ENCODE data around the gene ADCY2.
"Not testable (repeated sequence)": the region's sequence is repeated elsewhere in the genome, so short reads cannot be mapped to it uniquely, and the experiment has no call there.

ADCY2 gene

GRCh38 chr5:7396713-7397454 lies 946 bp downstream of the ADCY2 start:
- DNase-seq, result no peak

- no peak for DNase-seq
These were observed 2.0 kb downstream of the ADCY2 start for GRCh38 chr5:7397937-7398336.

GRCh38 chr5:7398596-7399280 lies 2.8 kb downstream of the ADCY2 start:
- DNase-seq, result no peak

- no peak for DNase-seq
These were observed 9.3 kb downstream of the ADCY2 start for GRCh38 chr5:7405277-7405676.

- no peak for DNase-seq
These were observed 15.1 kb downstream of the ADCY2 start for GRCh38 chr5:7410936-7411511.

GRCh38 chr5:7412409-7412808 lies 16.5 kb downstream of the ADCY2 start:
- no peak for DNase-seq

GRCh38 chr5:7415123-7415522 lies 19.2 kb downstream of the ADCY2 start:
- no peak for DNase-seq

GRCh38 chr5:7415587-7416535 lies 19.9 kb downstream of the ADCY2 start:
- DNase-seq, result no peak

- DNase-seq, result no peak
These were observed 22.3 kb downstream of the ADCY2 start for GRCh38 chr5:7418276-7418675.

GRCh38 chr5:7419367-7419766 lies 23.4 kb downstream of the ADCY2 start:
- DNase-seq, result no peak

GRCh38 chr5:7419846-7420245 lies 23.9 kb downstream of the ADCY2 start:
- no peak for DNase-seq

GRCh38 chr5:7420510-7421280 lies 24.8 kb downstream of the ADCY2 start:
- DNase-seq, result no peak

- no peak for DNase-seq
These were observed 26.6 kb downstream of the ADCY2 start for GRCh38 chr5:7422316-7423106.

GRCh38 chr5:7423231-7423630 lies 27.3 kb downstream of the ADCY2 start:
- not testable (repeated sequence) for DNase-seq

GRCh38 chr5:7425830-7426229 lies 29.9 kb downstream of the ADCY2 start:
- DNase-seq, result no peak

- DNase-seq, result no peak
These were observed 30.3 kb downstream of the ADCY2 start for GRCh38 chr5:7426284-7426683.

GRCh38 chr5:7434914-7435313 lies 39.0 kb downstream of the ADCY2 start:
- no peak for DNase-seq

- no peak for DNase-seq
These were observed 39.6 kb downstream of the ADCY2 start for GRCh38 chr5:7435503-7435902.

- no peak for DNase-seq
These were observed 40.6 kb downstream of the ADCY2 start for GRCh38 chr5:7436521-7436920.

- DNase-seq, result no peak
These were observed 41.9 kb downstream of the ADCY2 start for GRCh38 chr5:7437836-7438235.

GRCh38 chr5:7445068-7445467 lies 49.1 kb downstream of the ADCY2 start:
- DNase-seq, result no peak

All from activated CD4-positive, CD25-positive, alpha-beta regulatory T cell (primary cell).